Sciatic nerve (tissue), 2 donors: ENCODE data around the gene MPHOSPH9. TPM values are rescaled to one million over a fixed set of nuclear protein-coding genes. Genes with fewer than 3 reads are reported as not detected.
A peak's percentile ranks its signal among the peaks of the same experiment; 100 is the strongest.

Source experiments
- ATAC-seq: fragments of 200-7000 bp; cut with Tn5 transposase; one replicate; pipeline ENCODE4 v1.9.1; 2020; ENCODE audit warnings: mild to moderate bottlenecking, moderate library complexity
- DNase-seq: peaks from one replicate; pipeline ENCODE4 v3.0.0-alpha.2; 2020; ENCODE audit warnings: low spot score
- intact Hi-C: fragments of 100-400 bp; cut with DNase I; formaldehyde crosslinking; loops from one replicate; pipeline ENCODE4 v1.14.2; 2022
- total RNA-seq: library from RNA; stranded (reverse); fragmentation: NEBNext Ultra II Directional; extraction: Animal tissue kit (Norgen Biotek cat#: 25700); gene quantifications from one replicate; pipeline ENCODE4 v1.2.1, GENCODE V29; 2021
- donor health status: DM: no; HTN: no; CAD: no.
- donor health status: DM: no; HTN: no; CAD: no.

The MPHOSPH9 gene
- total RNA-seq, 1 donor from 2014 or later = 22.9 TPM

- DNase-seq (no peak), ATAC-seq (peak; percentile 3)
- intact Hi-C loops = loop anchor here (10.0 kb wide), 1 partner anchor 156 kb away; the partner anchor contains the start of gene ARL6IP4
Measured at GRCh38 chr12:123140676-123141614, 92.0 kb downstream of the MPHOSPH9 start.

GRCh38 chr12:123139926-123140675 lies 92.8 kb downstream of the MPHOSPH9 start:
- intact Hi-C loops = loop anchor here (10.0 kb wide), 1 partner anchor 155 kb away; the partner anchor contains the start of gene ARL6IP4
- DNase-seq (no peak), ATAC-seq (no peak)

GRCh38 chr12:123135688-123136087 lies 97.3 kb downstream of the MPHOSPH9 start:
- intact Hi-C loops = no loop called here
- DNase-seq (peak; percentile 22), ATAC-seq (no peak)

GRCh38 chr12:123134826-123135225 lies 98.1 kb downstream of the MPHOSPH9 start:
- no peak for DNase-seq
- intact Hi-C loops = no loop called here

GRCh38 chr12:123134271-123134671 lies 98.7 kb downstream of the MPHOSPH9 start:
- no peak for ATAC-seq
- DNase-seq = no peak
- intact Hi-C loops = no loop called here

More at GRCh38 chr12:123134826-123135225, 98.1 kb downstream of the MPHOSPH9 start:
- ATAC-seq = no peak

GRCh38 chr12:123133701-123134100 lies 99.2 kb downstream of the MPHOSPH9 start:
- ATAC-seq (no peak), DNase-seq (no peak)
- intact Hi-C loops = no loop called here

GRCh38 chr12:123132951-123133619 lies 99.9 kb downstream of the MPHOSPH9 start:
- intact Hi-C loops = no loop called here
- ATAC-seq (no peak), DNase-seq (no peak)

GRCh38 chr12:123131879-123132402 lies 101.0 kb downstream of the MPHOSPH9 start:
- no peak for DNase-seq
- intact Hi-C loops = no loop called here

GRCh38 chr12:123131291-123131832 lies 101.6 kb downstream of the MPHOSPH9 start:
- DNase-seq (no peak), ATAC-seq (no peak)
- intact Hi-C loops = no loop called here

More at GRCh38 chr12:123131879-123132402, 101.0 kb downstream of the MPHOSPH9 start:
- no peak for ATAC-seq

GRCh38 chr12:123129621-123130020 lies 103.3 kb downstream of the MPHOSPH9 start:
- no peak for DNase-seq
- intact Hi-C loops = no loop called here
- no peak for ATAC-seq

GRCh38 chr12:123127182-123127495 lies 105.8 kb downstream of the MPHOSPH9 start:
- peak; percentile 4 for ATAC-seq
- intact Hi-C loops = no loop called here
- DNase-seq = no peak

- ATAC-seq = peak; percentile 85
- intact Hi-C loops = no loop called here
Measured at GRCh38 chr12:123126294-123127181, 106.4 kb downstream of the MPHOSPH9 start.

GRCh38 chr12:123122626-123123025 lies 110.3 kb downstream of the MPHOSPH9 start:
- intact Hi-C loops = no loop called here
- DNase-seq = no peak
- ATAC-seq = no peak

More at GRCh38 chr12:123126294-123127181, 106.4 kb downstream of the MPHOSPH9 start:
- DNase-seq = peak; percentile 70

- DNase-seq = no peak
- intact Hi-C loops = no loop called here
- no peak for ATAC-seq
Measured at GRCh38 chr12:123121670-123122069, 111.3 kb downstream of the MPHOSPH9 start.

GRCh38 chr12:123120452-123121166 lies 112.3 kb downstream of the MPHOSPH9 start:
- intact Hi-C loops = no loop called here
- DNase-seq (no peak), ATAC-seq (peak; percentile 54)

GRCh38 chr12:123119808-123120207 lies 113.1 kb downstream of the MPHOSPH9 start:
- intact Hi-C loops = no loop called here
- no peak for ATAC-seq
- DNase-seq = no peak

- DNase-seq = no peak
- ATAC-seq = no peak
- intact Hi-C loops = no loop called here
Measured at GRCh38 chr12:123118497-123118896, 114.4 kb downstream of the MPHOSPH9 start.
